T-helper 1 cell treated with Interleukin-12 subunit alpha and Interleukin-12 subunit beta and Interleukin-4 antibody, amounts not matched to agents 30 ng/mL and 1 ng/mL, for 36 hours (primary cell): Measurements from ENCODE around the gene PARD6B. TPM values are rescaled to one million over a fixed set of nuclear protein-coding genes. Genes with fewer than 3 reads are reported as not detected.
"Not testable (repeated sequence)": the region's sequence is repeated elsewhere in the genome, so short reads cannot be mapped to it uniquely, and the experiment has no call there.

ENCODE experiments used
- intact Hi-C: fragments of 100-400 bp; cut with micrococcal nuclease; formaldehyde crosslinking; loops from one replicate; pipeline ENCODE4 v1.15.1; 2024
- total RNA-seq: library from RNA; stranded (reverse); gene quantifications from 2 replicates; pipeline ENCODE4 v1.2.3, GENCODE V29; 2022

PARD6B gene
- total RNA-seq, 1 donor from 2014 or later = 4.5 TPM

- intact Hi-C loops = not testable (repeated sequence)
Observed at GRCh38 chr20:50769551-50770085, 38.2 kb downstream of the PARD6B start.

GRCh38 chr20:50771419-50772080 is 40.2 kb downstream of the PARD6B start:
- intact Hi-C loops = not testable (repeated sequence)

- intact Hi-C loops = no loop called here
Observed at GRCh38 chr20:50772420-50773185, 41.2 kb downstream of the PARD6B start.

DNA sequence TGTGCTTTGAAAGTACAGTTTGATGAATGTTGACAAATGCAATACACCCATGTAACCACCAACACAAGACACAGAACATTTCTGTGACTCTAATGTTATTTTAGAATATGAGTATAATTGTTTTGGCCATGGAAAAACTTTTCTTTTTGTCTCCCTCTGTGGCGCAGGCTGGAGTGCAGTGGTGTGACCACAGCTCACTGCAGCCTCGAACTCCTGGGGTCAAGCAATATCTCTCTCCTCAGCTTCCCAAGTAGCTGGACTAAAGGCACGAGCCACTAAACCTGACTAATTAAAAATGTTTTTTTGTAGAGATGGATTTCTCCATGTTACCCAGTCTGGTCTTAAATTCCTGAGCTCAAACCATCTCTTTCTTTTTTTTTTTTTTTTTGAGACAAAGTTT is 43.1 kb downstream of the PARD6B start:
- intact Hi-C loops = no loop called here

GRCh38 chr20:50776122-50776817 is 44.9 kb downstream of the PARD6B start:
- intact Hi-C loops = no loop called here

GRCh38 chr20:50777373-50777772 is 46.0 kb downstream of the PARD6B start:
- intact Hi-C loops = no loop called here

GRCh38 chr20:50778994-50779393 is 47.6 kb downstream of the PARD6B start:
- intact Hi-C loops = not testable (repeated sequence)

DNA sequence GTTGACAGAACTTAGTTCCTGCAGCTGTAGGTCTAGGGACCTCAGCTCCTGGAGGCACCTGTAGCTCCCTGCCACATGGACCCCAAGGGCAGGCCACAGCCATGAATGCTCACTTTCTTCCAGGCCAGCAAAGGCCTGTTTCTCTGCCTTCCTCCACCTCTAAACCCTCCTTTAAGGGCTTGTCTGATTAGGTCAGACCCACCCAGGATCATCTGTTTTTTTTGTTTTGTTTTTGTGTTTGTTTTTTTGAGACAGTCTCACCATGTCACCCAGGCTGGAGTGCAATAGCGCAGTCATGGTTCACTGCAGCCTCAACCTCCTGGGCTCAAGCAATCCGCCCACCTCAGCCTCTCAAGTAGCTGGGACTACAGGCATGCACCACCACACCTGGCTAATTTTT is 52.0 kb downstream of the PARD6B start:
- intact Hi-C loops = no loop called here

DNA sequence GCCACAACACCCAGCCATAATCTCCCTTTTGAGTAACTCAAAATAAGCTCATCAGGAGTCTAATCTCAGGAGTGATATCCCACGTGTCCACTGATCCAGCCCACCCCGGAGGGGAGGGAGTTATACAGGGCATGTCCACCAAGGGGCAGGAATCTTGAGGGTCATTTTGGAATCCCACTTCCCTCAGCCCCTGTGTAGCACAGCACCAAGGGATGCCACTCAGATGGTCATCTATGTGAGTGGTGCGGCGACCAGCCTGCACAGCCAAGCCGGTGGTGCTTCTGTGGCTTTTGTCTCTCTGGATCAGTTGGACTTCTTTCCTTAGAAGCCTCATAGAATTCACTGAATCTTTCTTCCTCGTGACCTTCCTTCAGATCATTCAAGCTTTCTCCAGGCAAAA is 52.5 kb downstream of the PARD6B start:
- intact Hi-C loops = no loop called here

- intact Hi-C loops = no loop called here
Observed at GRCh38 chr20:50784464-50784863, 53.1 kb downstream of the PARD6B start.

DNA sequence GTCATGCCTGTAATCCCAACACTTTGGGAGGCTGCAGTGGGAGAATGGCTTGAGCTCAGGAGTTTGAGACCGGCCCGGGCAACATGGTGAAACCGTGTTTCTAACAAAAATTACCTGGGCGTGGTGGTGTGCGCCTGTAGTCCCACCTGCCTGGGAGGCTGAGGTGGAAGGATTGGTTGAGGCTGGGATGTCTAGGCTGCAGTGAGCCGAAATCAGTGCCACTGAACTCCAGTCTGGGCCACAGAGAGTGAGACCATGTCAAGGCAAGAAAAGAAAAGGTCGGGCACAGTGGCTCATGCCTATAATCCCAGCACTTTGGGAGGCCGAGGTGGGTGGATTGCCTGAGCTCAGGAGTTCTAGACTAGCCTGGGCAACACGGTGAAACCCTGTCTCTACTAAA is 55.3 kb downstream of the PARD6B start:
- intact Hi-C loops = no loop called here

DNA sequence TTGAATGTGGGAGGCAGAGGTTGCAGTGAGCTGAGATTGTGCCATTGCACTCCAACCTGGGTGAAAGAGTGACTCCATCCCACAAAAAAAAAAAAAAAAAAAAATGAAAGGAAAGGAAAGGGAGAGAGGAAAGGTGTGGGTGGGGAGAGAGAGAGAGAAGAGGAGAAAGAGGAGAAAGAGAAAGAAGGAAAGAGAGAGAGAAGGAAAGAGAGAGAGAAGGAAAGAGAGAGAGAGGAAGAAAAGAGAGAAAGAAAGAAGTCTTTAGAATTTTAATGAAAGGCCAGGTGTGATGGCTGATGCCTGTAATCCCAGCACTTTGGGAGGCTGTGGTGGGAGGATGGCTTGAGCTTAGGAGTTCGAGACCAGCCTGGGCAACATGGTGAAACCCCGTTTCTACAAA is 55.8 kb downstream of the PARD6B start:
- intact Hi-C loops = no loop called here

DNA sequence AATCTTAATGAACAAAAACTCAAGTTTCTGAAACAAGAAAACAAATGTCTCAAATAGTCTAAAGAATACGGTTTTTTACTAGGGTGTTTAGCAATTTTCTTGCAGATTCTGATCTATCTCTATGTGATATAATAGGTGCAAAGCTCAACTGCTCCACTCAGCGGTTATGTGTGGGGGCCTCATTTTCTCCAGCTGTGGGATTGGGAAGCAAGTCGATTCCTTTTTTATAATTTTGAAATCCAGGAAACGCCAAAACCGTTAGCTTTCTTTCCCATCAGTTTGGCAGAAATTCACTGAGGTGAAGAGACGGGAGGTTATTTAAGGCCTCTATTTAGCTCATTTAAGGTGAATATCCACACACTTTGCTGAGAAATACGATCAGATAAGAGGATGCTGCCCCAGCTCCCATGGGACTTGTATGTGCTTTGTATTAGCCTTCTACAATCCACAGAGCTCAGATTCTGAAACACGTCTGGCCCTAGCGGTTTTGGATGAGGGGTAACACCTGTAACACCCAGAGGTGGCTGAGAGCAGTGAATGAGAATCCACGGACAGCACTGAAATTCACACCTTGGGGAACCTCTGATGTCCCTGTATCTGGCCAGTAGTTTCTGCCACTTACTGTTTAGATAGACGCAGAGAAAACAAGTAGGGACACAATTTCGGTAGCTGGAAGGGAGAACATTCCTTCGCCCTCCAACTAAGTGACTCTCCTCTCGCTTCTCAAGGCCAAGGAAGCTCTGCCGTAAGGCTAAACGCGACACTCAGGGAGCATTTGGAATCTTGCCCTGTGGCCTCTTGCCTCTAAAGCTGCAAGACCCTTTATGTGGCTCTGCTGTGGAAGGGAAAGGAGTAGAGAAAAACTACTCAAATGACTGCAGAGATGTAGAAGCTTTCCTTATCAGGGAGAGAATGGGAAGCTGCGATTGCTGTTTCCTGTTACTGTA is 56.9 kb downstream of the PARD6B start:
- intact Hi-C loops = no loop called here

- intact Hi-C loops = loop anchor here (1.0 to 10.0 kb wide), 5 partner anchors 59 to 615 kb away; partner anchors contain the start of genes CEBPB, PARD6B and PTPN1
Observed at GRCh38 chr20:50789968-50790650, 58.7 kb downstream of the PARD6B start.

GRCh38 chr20:50790651-50791277 is 59.4 kb downstream of the PARD6B start:
- intact Hi-C loops = loop anchor here (1.0 to 10.0 kb wide), 5 partner anchors 59 to 614 kb away; partner anchors contain the start of genes CEBPB, PARD6B and PTPN1

GRCh38 chr20:50792708-50793574 is 61.6 kb downstream of the PARD6B start:
- intact Hi-C loops = loop anchor here (1.0 to 10.0 kb wide), 4 partner anchors 281 to 612 kb away; partner anchors contain the start of genes CEBPB and PTPN1

DNA sequence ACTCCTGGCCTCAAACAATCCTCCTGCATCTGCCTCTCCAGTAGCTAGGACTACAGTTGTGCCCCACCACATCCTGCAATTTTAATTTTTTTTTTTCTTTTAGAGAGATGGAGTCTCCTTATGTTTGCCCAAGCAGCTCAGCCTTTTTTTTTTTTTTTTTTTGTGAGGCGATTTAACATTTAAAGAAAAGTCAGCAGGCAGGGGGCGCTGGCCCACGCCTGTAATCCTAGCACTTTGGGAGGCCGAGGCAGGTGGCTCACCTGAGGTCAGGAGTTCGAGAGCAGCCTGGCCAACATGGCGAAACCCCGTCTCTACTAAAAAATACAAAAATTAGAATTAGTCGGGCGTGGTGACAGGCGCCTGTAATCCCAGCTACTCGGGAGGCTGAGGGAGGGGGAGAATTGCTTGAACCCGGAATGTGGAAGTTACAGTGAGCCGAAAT is 62.2 kb downstream of the PARD6B start:
- intact Hi-C loops = loop anchor here (1.0 to 10.0 kb wide), 9 partner anchors 63 to 749 kb away; partner anchors contain the start of genes CEBPB, DPM1, MOCS3 and NFATC2

GRCh38 chr20:50794181-50794845 is 62.9 kb downstream of the PARD6B start:
- intact Hi-C loops = loop anchor here (1.0 to 10.0 kb wide), 8 partner anchors 64 to 748 kb away; partner anchors contain the start of genes CEBPB, DPM1, MOCS3 and NFATC2
